Erythroblast (primary cell): ENCODE results near the gene TPRN.
"Not testable (repeated sequence)": the region's sequence is repeated elsewhere in the genome, so short reads cannot be mapped to it uniquely, and the experiment has no call there.

ENCODE experiments used
- DNase-seq, 2 experiments: peaks; one replicate each; lab custom pipeline; 2025; lab: John Stamatoyannopoulos, UW
- GATA1 ChIP-seq: IDR thresholded peaks from 2 replicates; pipeline ENCODE4 v1.6.1; 2011; ENCODE audit warnings: low read depth, mild to moderate bottlenecking, control low read depth, low read length, moderate library complexity
- POLR2A ChIP-seq: IDR thresholded peaks from 2 replicates; pipeline ENCODE4 v1.6.1; 2011; ENCODE audit warnings: mild to moderate bottlenecking, low read length

TPRN gene

GRCh38 chr9:137240841-137241489, 40.4 kb upstream of the TPRN start, which contains the start of gene TUBB4B:
Gene TUBB4B, plus strand, starts transcription at chr9:137241287. Its CDS starts 74 bp downstream, at chr9:137241361.
- TF ChIP-seq GATA1 (no peak), POLR2A (peak; percentile 100)
- DNase-seq, result peak; percentile 100

GRCh38 chr9:137240318-137240840, 39.8 kb upstream of the TPRN start:
- TF ChIP-seq POLR2A, result no peak
- TF ChIP-seq GATA1, result no peak
- peak; percentile 90 to 91 for DNase-seq

- DNase-seq, result not testable (repeated sequence)
Observed at GRCh38 chr9:137239541-137240200, 39.1 kb upstream of the TPRN start.

GRCh38 chr9:137237759-137238726, 37.5 kb upstream of the TPRN start:
- DNase-seq, result no peak
- TF ChIP-seq GATA1, result no peak
- TF ChIP-seq POLR2A, result no peak

GRCh38 chr9:137236936-137237421, 36.4 kb upstream of the TPRN start:
- DNase-seq, result no peak
- no peak for TF ChIP-seq GATA1
- no peak for TF ChIP-seq POLR2A

GRCh38 chr9:137236238-137236935, 35.8 kb upstream of the TPRN start:
- TF ChIP-seq POLR2A (no peak), GATA1 (no peak)
- peak; percentile 89 to 93 for DNase-seq

GRCh38 chr9:137235424-137236237, 35.1 kb upstream of the TPRN start:
- no peak for DNase-seq
- TF ChIP-seq GATA1 (no peak), POLR2A (no peak)

- no peak for TF ChIP-seq GATA1
- TF ChIP-seq POLR2A, result no peak
- no peak for DNase-seq
Observed at GRCh38 chr9:137234758-137235423, 34.4 kb upstream of the TPRN start.

- no peak for DNase-seq
- TF ChIP-seq GATA1 (no peak), POLR2A (no peak)
Observed at GRCh38 chr9:137234055-137234697, 33.6 kb upstream of the TPRN start.

- no peak for TF ChIP-seq GATA1
- TF ChIP-seq POLR2A, result no peak
Observed at GRCh38 chr9:137233143-137233980, 32.8 kb upstream of the TPRN start.

More at GRCh38 chr9:137233143-137233980, 32.8 kb upstream of the TPRN start:
- no peak for DNase-seq
